Gastroesophageal sphincter (tissue), 4 donors: ENCODE measurements around the gene RPL29. TPM values are rescaled to one million over a fixed set of nuclear protein-coding genes. Genes with fewer than 3 reads are reported as not detected.

Experiments
- ATAC-seq: fragments of 150-250 bp; one replicate; pipeline ENCODE4 v1.9.1; 2016; ENCODE audit warnings: mild to moderate bottlenecking, moderate library complexity
- H3K27ac ChIP-seq, 4 donors: fragments of 200-600 bp; sonication (generic) in 3 of 4; 1 replicate in 3 of 4; 2 replicates in 1 of 4; pipeline ENCODE4 v1.5.1; 2016 to 2019
- H3K27me3 ChIP-seq: fragments of 200-600 bp; sonication (generic); one replicate; pipeline ENCODE4 v1.5.1; 2019
- H3K36me3 ChIP-seq, 2 donors: fragments of 200-600 bp; sonication (generic); one replicate each; pipeline ENCODE4 v1.5.1; 2019; ENCODE audit warnings: control low read depth in 1 of 2
- H3K4me1 ChIP-seq, 3 donors: fragments of 200-600 bp; sonication (generic); 1 replicate in 2 of 3; 2 replicates in 1 of 3; pipeline ENCODE4 v1.5.1; 2016 to 2019; ENCODE audit warnings: control low read depth in 2 of 3
- H3K4me3 ChIP-seq, 2 donors: fragments of 200-600 bp; sonication (generic); one replicate each; pipeline ENCODE4 v1.5.1; 2019; ENCODE audit warnings: mild to moderate bottlenecking in 1 of 2, moderate library complexity in 1 of 2
- H3K9me3 ChIP-seq, 3 donors: fragments of 200-600 bp; sonication (generic); one replicate each; pipeline ENCODE4 v1.5.1; 2017 to 2019; ENCODE audit warnings: control low read depth in 2 of 3
- EP300 ChIP-seq: sonication (generic); formaldehyde crosslinking; IDR thresholded peaks from one replicate; pipeline ENCODE4 v1.6.1; 2017; ENCODE audit warnings: antibody characterized with exemption, mild to moderate bottlenecking
- POLR2A ChIP-seq, 2 donors: fragments of 450-650 bp; IDR thresholded peaks; one replicate each; pipeline ENCODE4 v1.6.1; 2017; ENCODE audit warnings: antibody characterized with exemption in 2 of 2, mild to moderate bottlenecking in 2 of 2, moderate library complexity in 1 of 2
- POLR2AphosphoS5 ChIP-seq: sonication (generic); formaldehyde crosslinking; IDR thresholded peaks from one replicate; pipeline ENCODE4 v1.6.1; 2017; ENCODE audit warnings: antibody characterized with exemption
- WGBS, 2 donors: methylation state at CpG; one replicate each; pipeline ENCODE4 v1.1.5; 2018; ENCODE audit warnings: low coverage in 1 of 2; 5-methylcytosine and 5-hydroxymethylcytosine counted together
- total RNA-seq, 4 donors: library from RNA; depleted of rRNA; stranded (reverse); fragments of >200 nt; gene quantifications; one replicate each; pipeline ENCODE4 v1.1.0, GENCODE V29; 2016
- TF ChIP-seq, protein P1 (sequence below), 4 experiments: fragments of 200-600 bp in 2 of 4; fragments of 450-650 bp in 2 of 4; sonication (generic) in 1 of 4; IDR thresholded peaks; one replicate each; pipeline ENCODE4 v1.5.1; 2017 to 2019; ENCODE audit warnings: antibody characterized with exemption in 4 of 4, mild to moderate bottlenecking in 2 of 4, moderate library complexity in 2 of 4

The RPL29 gene
- total RNA-seq, 4 donors from 2014 or later, result 775 to 1,945 (median 1,298) TPM

GRCh38 chr3:52023101-52023770, 27.5 kb upstream of the RPL29 start:
- TF ChIP-seq POLR2AphosphoS5 (no peak), POLR2A (IDR thresholded peaks at IDR 0.05) (no peak), EP300 (no peak)
- TF ChIP-seq, protein P1, sequence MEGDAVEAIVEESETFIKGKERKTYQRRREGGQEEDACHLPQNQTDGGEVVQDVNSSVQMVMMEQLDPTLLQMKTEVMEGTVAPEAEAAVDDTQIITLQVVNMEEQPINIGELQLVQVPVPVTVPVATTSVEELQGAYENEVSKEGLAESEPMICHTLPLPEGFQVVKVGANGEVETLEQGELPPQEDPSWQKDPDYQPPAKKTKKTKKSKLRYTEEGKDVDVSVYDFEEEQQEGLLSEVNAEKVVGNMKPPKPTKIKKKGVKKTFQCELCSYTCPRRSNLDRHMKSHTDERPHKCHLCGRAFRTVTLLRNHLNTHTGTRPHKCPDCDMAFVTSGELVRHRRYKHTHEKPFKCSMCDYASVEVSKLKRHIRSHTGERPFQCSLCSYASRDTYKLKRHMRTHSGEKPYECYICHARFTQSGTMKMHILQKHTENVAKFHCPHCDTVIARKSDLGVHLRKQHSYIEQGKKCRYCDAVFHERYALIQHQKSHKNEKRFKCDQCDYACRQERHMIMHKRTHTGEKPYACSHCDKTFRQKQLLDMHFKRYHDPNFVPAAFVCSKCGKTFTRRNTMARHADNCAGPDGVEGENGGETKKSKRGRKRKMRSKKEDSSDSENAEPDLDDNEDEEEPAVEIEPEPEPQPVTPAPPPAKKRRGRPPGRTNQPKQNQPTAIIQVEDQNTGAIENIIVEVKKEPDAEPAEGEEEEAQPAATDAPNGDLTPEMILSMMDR (IDR thresholded peaks at IDR 0.05), result no peak
- H3K27ac ChIP-seq, result peak overlapping the region in 3 of 4 donors; percentile 73 to 81 (median 74)
- H3K27me3 ChIP-seq, result no peaks in the 10 kb centered on the region
- peak overlapping the region in 1 of 2 donors; percentile 12 for H3K4me3 ChIP-seq
- H3K36me3 ChIP-seq, result no peaks in the 10 kb centered on the region
- ATAC-seq, result no peak
- H3K9me3 ChIP-seq, result no peaks in the 10 kb centered on the region
- no CpG with 5 or more reads among the region's 3 CpGs for WGBS, 2 donors
- H3K4me1 ChIP-seq, result peaks cover 0 to 80% (median 41%) of the 10 kb centered on the region in 3 donors

GRCh38 chr3:52022323-52023100, 26.8 kb upstream of the RPL29 start:
- ATAC-seq, result peak; percentile 40
- WGBS, 2 donors, result 30 to 60% methylated on average over 2 to 3 of the region's 20 CpGs
- H3K27me3 ChIP-seq, result no peaks in the 10 kb centered on the region
- H3K36me3 ChIP-seq, result no peaks in the 10 kb centered on the region
- H3K27ac ChIP-seq, result peak overlapping the region in 3 of 4 donors; percentile 73 to 81 (median 74)
- H3K9me3 ChIP-seq, result no peaks in the 10 kb centered on the region
- peak overlapping the region in 1 of 2 donors; percentile 12 for H3K4me3 ChIP-seq
- H3K4me1 ChIP-seq, result peaks cover 0 to 84% (median 41%) of the 10 kb centered on the region in 3 donors
- TF ChIP-seq, protein P1 (IDR thresholded peaks at IDR 0.05), result no peak
- TF ChIP-seq EP300 (no peak), POLR2A (IDR thresholded peaks at IDR 0.05) (no peak), POLR2AphosphoS5 (peak; percentile 10)

GRCh38 chr3:52021489-52022268, 26.0 kb upstream of the RPL29 start:
- no peak for ATAC-seq
- Histone ChIP-seq H3K4me3 (no peak overlapping the region), H3K36me3 (no peaks in the 10 kb centered on the region), H3K4me1 (peaks cover 0 to 92% (median 41%) of the 10 kb centered on the region in 3 donors), H3K27ac (peak overlapping the region in 3 of 4 donors; percentile 73 to 81 (median 74)), H3K9me3 (no peaks in the 10 kb centered on the region), H3K27me3 (no peaks in the 10 kb centered on the region)
- WGBS, 2 donors, result 70 to 83% methylated on average over 5 of the region's 10 CpGs
- no peak for TF ChIP-seq EP300
- TF ChIP-seq POLR2A (IDR thresholded peaks at IDR 0.05), result no peak
- no peak for TF ChIP-seq POLR2AphosphoS5
- TF ChIP-seq, protein P1 (IDR thresholded peaks at IDR 0.05), result no peak

- H3K27ac ChIP-seq, result peak overlapping the region in 3 of 4 donors; percentile 73 to 81 (median 74)
- H3K4me1 ChIP-seq, result peaks cover 0 to 92% (median 39%) of the 10 kb centered on the region in 3 donors
These were observed 25.1 kb upstream of the RPL29 start for GRCh38 chr3:52020796-52021195.

More at GRCh38 chr3:52020796-52021195, 25.1 kb upstream of the RPL29 start:
- Histone ChIP-seq H3K36me3 (no peaks in the 10 kb centered on the region), H3K9me3 (no peaks in the 10 kb centered on the region), H3K27me3 (no peaks in the 10 kb centered on the region), H3K4me3 (no peak overlapping the region)
- no CpG with 5 or more reads among the region's 7 CpGs for WGBS, 2 donors
- no peak for ATAC-seq
- TF ChIP-seq EP300 (no peak), POLR2AphosphoS5 (no peak), POLR2A (IDR thresholded peaks at IDR 0.05) (no peak)
- TF ChIP-seq, protein P1 (IDR thresholded peaks at IDR 0.05), result no peak
